Endothelial cell of coronary artery (primary cell): ENCODE results near the gene WLS. TPM values are rescaled to one million over a fixed set of nuclear protein-coding genes. Genes with fewer than 3 reads are reported as not detected.

Experiments
- total RNA-seq: library from RNA; depleted of rRNA; stranded (reverse); fragments of >200 nt; gene quantifications from 2 replicates; pipeline ENCODE4 v1.2.3, GENCODE V29; 2014

WLS gene
- total RNA-seq, result 126 and 128 TPM in 2 replicates

DNA sequence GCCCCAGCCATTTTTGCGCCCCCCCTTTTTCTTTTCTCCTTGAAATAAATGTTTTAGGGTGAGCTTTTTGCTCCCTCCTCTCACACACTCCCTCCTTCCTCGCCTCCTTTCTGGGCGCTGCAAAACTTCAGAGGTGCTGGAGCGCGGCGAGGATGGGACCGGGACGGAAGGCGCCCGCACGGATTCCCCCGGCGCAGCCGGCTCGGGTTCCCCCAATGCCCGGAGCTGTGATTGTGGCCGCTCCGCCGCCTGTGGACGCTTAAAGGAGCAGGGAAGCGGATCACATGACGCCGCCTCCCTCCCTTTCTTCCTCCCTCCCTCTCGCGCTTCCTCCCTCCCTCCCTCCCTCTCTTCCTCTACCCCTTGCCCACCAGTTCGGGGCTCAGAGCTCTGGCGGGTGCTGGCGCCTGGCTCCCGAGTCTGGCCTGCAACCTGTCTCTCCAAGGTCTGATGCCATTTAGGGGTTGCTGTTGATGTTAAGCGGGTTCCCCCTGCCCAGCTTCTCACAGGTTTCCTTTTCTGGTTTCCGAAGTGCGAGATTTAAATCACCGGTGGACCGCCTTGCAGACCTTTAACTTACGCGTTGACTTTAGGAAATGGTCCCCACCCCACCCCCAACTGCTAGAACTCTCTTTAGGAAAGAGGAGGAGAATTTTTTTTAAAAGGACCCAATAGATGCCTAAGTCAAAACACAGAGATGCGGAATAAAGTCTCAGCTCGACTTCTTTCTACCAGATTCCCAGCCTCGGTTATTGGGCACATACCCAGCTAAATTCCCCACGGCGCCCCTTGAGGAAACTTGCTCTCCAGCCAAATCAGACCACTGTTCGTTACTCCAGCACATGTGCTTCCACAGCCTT, at the start of gene WLS:
Gene WLS (minus strand): TSS at position 235 of the 860 bp plus-strand sequence. CDS start 224 bp downstream, at position 11.

Other genes starting within 250 kb of the WLS start
- gene DIRAS3, start 181.9 kb downstream of the WLS start, total RNA-seq, result 0.75 and 1.8 TPM in 2 replicates
- gene RPE65, start 217.4 kb upstream of the WLS start, total RNA-seq, result not detected in 2 replicates